Stimulated activated naive CD4-positive, alpha-beta T cell (primary cell): Measurements from ENCODE around the gene HTR2A.
"Not testable (repeated sequence)": the region's sequence is repeated elsewhere in the genome, so short reads cannot be mapped to it uniquely, and the experiment has no call there.

ENCODE experiments used
- DNase-seq, 6 experiments: peaks; one replicate each; lab custom pipeline; 2025; lab: John Stamatoyannopoulos, UW

HTR2A gene

DNA sequence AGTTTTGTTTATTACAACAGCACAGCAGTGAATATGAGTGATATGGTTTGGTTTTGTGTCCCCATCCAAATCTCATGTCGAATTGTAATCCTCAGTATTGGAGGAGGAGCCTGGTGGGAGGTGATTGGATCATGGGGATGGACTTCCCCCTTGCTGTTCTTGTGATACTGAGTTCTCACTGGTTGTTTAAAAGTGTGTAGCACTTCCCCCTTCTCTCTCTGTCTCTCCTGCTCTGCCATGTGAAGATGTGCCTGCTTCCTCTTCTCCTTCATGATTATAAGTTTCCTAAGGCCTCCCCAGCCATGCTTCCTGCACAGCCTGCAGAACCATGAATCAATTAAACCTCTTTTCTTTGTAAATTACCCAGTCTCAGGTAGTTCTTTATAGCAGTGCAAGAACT, 91.9 kb downstream of the HTR2A start:
- not testable (repeated sequence) for DNase-seq

GRCh38 chr13:46804391-46804815, 92.5 kb downstream of the HTR2A start:
- no peak for DNase-seq

GRCh38 chr13:46803586-46803985, 93.3 kb downstream of the HTR2A start:
- no peak for DNase-seq

- DNase-seq, result no peak
Observed at GRCh38 chr13:46801858-46802257, 95.0 kb downstream of the HTR2A start.

DNA sequence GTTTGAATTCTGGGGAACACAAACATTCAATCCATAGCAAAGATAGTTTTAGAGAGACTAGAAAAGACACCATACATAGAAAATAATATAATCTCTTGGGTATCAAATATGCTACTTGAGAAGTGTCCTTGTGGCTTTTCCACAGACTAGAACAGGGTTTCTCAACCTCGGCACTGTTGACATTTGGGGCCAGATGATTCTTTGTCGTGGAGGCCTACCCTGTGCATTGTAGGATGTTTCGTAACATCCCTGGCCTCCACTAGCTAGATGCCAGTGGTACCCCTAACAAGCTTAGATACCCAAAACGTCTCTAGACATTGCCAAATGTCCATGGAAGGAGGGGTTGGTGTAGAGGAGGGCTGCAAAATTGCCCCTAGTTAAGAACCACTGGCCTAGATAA, 97.7 kb downstream of the HTR2A start:
- DNase-seq, result no peak

DNA sequence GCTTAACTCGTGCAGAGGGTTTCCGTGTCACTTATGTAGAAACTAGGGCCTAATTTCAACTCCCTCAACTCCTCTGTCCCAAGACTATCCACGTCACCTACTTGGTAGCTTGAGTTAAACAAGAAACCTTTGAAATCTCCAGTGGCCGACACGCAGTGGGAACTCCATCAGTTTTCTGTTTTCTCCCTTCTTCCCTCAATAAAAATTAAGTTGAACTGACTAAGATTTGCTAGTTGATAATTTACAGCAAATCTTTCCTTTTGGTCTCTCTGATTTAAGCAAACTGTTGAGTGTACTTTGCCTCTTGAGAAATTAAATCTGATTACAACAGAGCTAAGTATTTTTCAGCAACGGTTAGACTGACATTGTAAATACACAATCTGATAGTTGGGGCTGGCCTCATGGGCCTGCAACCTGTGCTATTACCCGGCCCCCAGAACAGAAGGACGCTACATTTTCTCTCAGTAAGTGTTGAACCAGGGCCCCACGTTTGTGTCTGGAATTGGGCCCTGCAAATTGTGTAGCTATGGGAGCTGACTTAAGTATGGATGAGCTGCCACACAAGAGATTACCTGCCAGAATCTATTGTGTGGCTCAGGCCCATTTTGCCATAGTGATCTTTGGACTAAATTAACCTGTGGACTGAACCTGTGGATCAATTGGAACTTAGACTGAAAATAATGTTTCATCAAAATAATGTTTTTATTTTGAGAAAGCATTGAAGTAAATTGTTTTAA, 99.2 kb downstream of the HTR2A start:
- DNase-seq, result no peak

DNA sequence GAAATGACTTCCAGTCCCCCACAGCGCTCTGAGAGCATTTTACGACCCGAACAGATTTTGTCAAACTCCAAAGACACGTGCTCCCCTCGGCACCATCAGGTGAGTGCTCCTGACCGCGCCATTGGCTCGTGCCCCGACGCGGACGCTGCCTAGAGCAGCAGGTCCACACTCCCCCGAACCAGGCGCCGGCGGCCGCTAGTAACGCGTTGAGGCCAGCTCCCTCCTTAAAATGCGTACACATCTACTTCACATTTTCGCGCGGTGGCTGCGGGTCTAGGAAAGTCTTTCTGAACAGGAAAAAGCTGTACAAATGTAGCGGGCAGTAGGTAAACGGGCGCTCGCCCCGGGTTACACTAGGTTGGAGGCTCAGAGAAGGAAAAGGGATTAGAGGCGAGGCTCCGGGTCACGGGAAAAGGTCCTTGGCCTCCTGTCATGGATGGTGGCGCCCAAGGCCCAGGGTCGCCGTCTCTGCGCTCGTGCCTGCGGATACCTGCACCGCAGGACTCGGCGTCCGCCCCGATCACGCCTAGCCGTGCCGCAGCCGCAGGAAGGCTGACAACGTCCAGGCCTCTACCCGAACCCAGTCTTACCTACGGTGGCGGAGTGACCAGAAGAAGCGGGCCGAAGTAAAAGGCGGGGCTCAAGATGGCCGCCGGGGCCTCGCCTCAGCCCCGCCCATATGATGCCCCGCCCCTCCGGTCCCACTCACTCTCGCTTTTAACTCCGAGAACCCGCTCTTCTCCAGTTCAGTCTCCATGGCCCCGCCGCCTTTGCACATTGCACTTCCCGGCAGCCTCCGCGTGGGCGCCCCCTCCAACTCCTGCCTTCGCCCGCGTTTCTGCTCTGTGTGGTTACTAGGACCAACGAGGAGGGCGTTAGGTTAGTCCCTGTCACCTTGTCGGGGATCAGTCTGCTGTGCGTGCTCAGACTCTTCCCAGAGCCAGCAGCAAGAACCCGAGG, 100.1 kb downstream of the HTR2A start, which contains the start of gene ESD:
Gene ESD (minus strand): TSS at position 647 of the 960 bp plus-strand sequence. CDS start 5,748 bp downstream, outside the sequence.
- peak; percentile 80 to 91 (median 86) for DNase-seq

DNA sequence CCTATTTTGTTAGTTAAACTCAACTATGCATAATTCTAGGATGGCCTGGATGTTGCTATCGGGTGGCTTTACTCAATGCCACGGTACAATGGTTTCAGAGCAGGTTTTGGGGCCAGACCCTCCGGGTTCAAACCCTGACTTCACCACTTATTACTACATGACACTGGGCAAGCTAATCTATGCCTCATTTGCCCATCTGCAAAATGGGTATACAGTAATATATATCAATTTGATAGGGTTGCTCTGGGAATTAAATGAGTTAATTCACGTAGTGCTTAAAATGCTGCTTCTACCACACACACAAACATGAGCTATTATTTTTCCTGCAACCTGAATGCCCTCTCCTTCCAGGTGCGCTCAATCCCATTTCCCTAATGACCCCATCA, 100.7 kb downstream of the HTR2A start:
- no peak for DNase-seq

DNA sequence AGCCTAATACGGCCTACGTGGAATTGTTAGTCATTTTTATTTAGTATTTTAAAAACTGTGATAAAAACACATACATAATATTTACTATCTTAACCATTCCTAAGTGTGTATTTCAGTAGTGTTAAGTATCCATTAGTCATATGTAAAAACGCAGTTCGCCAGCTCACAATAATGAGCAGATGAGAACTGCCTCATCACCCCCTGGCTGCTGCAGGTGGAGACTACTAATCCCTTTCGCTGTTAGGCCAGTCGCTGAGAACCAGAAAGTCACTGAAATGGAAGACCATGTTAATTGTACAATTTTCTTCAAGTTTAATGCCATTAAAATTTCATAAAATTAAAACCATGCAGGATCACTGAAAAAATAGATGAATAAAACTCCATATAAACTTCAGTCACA, 101.5 kb downstream of the HTR2A start:
- no peak for DNase-seq

GRCh38 chr13:46783504-46783903, 113.3 kb downstream of the HTR2A start:
- no peak for DNase-seq

DNA sequence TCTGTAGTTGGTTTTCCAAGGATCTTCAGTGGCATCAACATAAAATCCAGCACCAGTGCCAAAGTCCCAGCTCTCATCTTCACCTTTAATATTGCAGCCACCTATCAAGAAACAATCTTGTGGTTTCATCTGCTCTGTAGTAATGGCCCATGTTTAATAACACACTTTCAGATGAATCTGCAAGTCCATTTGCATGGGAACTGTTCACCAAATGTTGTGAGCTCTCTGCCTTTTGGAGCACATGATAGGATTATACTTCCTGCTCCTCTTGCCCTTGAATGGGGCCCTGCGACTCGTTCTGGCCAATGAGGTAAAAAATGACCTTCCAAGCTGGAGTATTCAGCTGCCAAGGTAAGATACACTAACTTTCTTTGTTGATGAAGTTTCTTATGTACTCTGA, 114.2 kb downstream of the HTR2A start:
- no peak for DNase-seq

- DNase-seq, result no peak
Observed at GRCh38 chr13:46782066-46782465, 114.8 kb downstream of the HTR2A start.
